Activated T-helper 9 cell treated with anti-CD3 and anti-CD28 coated beads, Interleukin-2, amount 50 U/mL, for 16 hours (primary cell): ENCODE data around the gene PIGP.
"Not testable (repeated sequence)": the region's sequence is repeated elsewhere in the genome, so short reads cannot be mapped to it uniquely, and the experiment has no call there.

Experiments used
- DNase-seq: peaks from one replicate; pipeline ENCODE4 v3.0.0-alpha.2; 2020; ENCODE audit warnings: low read depth

The PIGP gene

DNA sequence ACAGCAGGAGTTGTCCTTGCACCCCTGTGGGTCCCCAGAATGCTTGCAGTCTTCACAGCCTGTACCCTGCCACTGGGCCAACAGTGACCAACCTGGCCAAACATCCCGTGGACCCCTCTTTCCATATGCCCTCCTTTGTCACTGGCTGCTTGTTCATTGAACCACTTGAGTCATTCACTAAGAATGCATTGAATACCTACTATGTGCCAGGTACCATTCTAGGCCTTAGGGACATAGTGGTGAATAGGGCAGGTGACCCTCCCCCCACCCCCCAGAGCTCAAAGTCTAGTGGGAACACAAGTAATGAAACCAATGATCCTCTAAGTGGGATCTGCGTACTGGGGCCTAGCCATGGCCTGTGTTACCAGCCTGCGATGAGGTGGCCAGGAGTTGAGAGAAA lies 28.2 kb downstream of the PIGP start:
- DNase-seq: no peak

DNA sequence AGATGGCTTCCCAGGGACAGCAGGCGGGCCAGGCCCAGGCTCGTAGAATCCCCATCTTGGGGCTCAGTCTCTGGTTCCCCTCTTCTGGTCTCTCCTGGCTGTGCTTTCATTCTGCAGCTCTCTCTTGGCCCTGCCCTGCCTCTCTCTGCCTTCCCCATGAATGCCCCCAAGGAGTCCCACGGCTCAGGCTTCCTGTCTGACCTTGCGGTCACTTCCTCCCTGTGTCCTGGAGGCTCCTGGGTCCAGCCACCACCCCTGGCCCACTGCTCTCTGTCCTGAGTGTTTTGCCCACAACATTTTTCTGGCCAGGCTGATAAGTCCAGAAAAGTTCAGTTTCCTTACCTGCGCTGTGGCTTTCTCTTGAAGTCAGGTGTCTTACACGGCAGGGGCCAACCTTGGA lies 29.1 kb downstream of the PIGP start:
- DNase-seq: no peak

DNA sequence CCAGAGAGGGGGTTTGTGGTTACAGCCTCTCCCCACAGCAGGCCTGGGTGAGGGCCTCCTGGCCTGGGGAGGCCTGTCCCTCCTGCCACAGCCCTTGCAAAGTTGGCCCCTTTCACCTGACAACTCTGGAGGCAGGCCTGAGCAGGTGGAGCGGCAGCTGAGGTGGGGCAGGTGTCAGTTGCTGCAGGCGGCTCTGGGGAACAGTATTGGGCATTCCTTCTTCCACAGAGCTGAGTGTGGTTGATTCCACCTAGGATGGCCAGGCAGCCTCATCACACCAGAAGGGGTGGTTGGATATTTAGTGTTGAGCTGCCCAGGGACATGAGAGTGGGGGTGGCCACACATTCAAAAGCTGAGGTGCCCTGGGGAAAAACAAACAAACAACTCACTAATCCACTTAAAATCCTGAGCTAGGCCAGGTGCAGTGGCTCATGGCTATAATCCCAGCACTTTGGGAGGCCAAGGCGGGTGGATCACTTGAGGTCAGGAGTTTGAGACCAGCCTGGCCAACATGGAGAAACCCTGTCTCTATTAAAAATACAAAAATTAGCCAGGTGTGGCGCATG lies 31.1 kb downstream of the PIGP start:
- no peak for DNase-seq

DNA sequence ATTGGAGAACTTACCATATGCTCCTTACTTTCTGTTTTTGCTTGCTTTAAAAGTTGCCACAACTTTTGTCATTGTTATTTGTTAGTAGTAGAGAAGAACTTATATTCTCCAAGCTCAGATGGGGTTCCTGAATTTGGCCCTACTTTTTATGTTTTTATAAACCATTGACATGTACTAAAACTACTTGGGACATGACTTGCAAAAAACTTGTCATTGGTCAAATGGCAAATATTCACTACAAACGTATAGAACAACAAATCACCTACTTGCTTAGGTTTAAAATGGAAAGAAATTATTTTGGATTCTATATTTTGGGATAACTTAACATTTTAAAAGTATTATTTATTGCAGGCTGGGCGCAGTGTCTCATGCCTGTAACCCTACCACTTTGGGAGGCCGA lies 32.7 kb downstream of the PIGP start:
- no peak for DNase-seq

DNA sequence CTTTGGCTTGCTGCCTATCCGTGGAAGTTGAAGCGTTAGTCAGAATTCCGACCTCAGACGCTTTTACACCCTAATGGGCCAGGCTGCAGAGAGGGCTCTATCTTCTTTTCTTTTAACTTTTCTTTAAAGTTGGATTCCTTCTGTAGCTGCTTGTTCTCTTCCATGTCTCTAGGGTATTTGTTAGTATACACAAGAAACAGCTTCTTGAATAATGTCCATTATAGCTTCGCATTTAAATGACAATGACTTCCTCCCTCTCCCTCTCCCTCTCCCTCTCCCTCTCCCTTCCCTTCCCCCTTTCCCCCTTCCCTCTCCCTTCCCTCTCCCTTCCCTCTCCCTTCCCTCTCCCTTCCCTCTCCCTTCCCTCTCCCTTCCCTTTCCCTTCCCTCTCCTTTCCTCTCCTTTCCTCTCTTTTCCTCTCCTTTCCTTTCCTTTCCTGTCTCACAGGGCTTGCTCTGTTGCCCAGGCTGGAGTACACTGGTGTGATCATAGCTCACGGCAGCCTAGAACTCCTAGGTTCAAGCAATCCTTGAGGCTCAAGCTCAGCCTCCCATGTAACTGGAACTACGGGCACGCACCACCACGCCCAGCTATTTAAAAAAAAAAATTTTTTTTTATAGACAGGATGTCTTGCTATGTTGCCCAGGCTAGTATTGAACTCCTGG lies 33.3 kb downstream of the PIGP start:
- no peak for DNase-seq

DNA sequence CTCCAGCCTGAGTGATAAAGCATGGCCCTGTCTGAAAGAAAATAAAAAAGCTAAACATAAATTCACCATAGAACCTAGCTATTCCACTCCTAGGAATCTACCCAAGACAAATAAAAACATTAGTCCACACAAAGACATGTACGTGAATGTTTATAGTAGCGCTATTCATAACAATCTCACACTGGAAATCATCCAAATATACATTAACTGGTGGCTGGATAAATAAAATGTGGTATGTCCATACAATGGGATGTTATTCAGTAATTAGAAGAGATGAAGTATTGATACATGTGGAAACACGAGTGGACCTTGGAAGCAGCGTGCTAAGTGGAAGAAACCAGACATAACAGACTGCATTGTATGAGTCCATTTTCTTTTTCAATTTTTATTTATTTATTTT lies 36.7 kb downstream of the PIGP start:
- no peak for DNase-seq

DNA sequence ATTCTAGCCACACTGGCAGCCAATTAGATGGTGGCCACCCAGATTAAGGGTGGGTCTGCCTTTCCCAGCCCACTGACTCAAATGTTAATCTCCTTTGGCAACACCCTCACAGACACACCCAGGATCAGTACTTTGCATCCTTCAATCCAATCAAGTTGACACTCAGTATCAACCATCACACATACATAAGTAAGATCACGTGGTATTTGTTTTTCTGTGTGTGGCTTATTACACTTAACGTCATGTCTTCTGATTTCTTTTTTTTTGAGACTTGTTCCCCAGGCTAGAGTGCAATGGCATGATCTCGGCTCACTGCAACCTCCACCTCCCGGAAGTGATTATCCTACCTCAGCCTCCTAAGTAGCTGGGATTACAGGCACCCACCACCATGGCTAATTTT lies 38.5 kb downstream of the PIGP start:
- not testable (repeated sequence) for DNase-seq

DNA sequence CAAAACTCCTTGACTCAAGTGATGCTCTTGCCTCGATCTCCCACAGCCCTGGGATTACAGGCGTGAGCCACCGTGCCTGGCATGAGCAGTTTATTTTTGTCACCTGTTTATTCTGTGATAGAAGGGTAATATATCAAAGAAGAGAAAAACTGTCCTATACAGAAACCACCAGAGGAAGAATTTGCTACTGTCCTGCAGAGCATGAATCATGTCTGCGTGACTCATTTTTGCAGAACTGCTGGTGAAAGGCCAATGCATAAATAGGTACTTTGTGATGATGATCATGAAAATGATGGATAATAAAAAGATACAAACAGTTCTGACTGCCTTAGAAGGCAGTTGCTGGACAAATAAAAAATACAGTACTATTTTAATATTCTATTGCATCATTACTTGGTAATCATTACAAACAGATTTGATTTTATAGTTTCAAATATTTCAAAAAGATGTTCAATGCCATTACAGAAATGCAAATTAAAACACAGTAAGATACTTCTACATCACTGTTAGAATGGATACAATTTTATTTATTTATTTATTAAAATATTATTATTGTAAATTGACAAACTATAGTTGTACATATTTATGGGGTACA lies 39.9 kb downstream of the PIGP start:
- DNase-seq: no peak

DNA sequence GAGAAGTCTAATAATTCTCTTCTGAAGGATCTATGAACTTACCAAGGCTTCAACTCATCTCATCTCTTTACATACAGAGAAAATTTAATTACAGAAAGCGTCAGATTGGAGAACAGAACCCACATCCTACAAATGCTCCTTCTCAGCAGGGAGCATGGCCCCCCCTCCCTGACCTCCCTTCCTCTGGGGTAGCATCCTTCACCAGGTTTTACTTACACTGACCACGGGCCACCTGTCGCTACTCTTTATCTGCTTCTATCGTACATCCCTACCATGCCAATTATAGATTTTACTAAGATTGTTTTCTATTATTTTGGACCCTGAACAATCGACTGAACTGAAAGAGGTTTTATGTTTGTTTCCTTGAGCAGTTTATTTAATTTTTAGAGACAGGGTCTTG lies 40.6 kb downstream of the PIGP start:
- no peak for DNase-seq

DNA sequence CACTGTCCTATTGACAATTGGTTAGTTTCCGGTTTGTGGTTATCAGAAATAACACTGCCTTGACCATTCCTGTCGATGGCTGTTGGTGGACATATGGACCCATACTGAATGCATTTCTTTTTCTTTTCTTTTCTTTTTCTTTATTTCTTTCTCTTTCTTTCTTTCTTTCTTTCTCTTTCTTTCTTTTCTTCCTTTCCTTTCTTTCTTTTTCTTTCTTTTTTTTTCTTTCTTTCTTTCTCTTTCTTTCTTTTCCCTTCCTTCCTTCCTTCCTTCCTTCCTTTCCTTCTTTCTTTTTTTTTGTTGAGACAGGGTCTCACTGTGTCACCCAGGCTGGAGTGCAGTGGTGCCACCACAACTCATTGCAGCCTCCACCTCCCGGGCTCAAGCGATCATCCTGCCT lies 42.0 kb downstream of the PIGP start:
- no peak for DNase-seq

DNA sequence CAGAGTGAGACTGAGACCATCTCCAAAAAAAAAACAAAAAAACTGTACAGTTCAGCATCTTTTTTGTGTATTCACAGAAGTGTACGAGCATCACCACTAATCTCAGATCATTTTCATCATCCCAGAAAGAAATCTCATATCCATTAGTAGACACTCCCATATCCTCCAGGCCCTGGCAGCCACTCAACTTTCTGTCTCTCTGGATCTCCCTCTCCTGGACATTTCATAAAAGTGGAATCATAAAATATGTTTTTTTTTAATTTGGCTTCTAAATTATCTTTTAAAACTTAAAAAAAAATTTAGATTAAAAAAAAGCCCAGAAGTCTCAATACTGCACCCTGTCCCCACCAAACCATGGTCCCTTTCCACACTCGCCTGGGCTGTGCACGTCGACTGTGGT lies 44.3 kb downstream of the PIGP start:
- no peak for DNase-seq

DNA sequence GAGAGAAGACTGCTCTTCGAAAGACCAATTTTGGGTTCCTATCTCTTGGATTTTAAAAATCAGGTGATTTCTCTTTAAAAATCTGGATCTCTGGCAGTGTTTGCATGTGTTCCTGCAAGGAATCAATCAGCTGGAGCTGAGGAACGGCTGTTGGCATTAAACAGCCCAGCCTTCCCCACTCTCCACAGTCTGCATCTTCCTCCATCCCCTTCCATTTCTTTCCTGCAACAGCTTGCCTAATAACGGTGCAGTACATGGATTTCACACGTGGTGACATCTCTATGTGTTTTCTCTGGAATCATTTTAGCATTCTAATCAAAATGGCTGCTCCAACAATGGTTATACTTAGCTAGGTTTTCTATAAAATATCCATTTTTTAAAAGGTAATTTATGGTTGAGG lies 46.4 kb downstream of the PIGP start:
- DNase-seq: no peak

DNA sequence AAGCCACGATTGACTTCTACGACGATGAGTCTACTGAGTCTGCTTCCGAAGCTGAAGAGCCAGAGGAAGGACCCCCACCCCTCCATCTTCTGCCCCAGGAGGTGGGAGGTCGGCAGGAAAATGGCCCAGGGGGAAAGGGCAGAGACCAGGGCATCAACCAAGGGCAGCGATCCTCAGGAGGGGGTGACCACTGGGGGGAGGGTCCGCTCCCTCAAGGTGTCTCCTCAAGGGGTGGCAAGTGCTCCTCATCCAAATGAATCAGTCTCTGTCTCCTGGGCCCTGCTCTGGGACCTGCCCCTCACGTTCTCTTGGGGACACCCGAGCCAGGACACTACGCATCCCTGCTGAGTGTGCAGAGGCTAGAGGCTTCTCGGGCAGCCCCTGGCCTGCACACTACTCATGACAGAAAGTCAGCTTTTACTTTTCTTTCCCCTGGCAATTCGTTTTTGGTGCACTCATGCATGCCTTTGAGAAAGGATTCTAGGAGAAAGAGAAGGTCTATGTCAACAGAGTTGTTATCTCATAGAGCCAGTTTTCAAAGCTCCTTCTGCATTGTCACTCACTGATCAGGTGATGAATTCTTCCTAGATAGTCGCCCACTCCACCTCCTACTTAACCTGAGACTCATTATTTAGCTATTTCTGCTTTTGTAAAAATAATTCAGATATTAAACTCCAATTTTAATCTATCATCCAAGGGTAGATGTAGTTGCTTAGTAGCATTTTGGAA lies 54.8 kb downstream of the PIGP start:
- DNase-seq: no peak
